HAP-1 (cell line): ENCODE measurements around the gene HIPK2.

Experiments
- DNase-seq, 2 experiments: peaks; one replicate each; pipeline ENCODE4 v3.0.0-alpha.2; 2016 to 2020; ENCODE audit warnings: low spot score in 2 of 2
- H3K27me3 ChIP-seq: fragments of 250-450 bp; sonication (Bioruptor Pico); 2 replicates; pipeline ENCODE4 v1.5.1; 2020; ENCODE audit warnings: low read depth, mild to moderate bottlenecking, moderate library complexity
- H3K36me3 ChIP-seq: fragments of 250-450 bp; sonication (Bioruptor Pico); replicated peaks from 2 replicates; pipeline ENCODE4 v1.5.1; 2020; ENCODE audit warnings: mild to moderate bottlenecking
- H3K4me1 ChIP-seq: fragments of 250-450 bp; sonication (Bioruptor Pico); 2 replicates; pipeline ENCODE4 v1.5.1; 2020; ENCODE audit warnings: mild to moderate bottlenecking
- H3K4me3 ChIP-seq: fragments of 250-450 bp; sonication (Bioruptor Pico); 2 replicates; pipeline ENCODE4 v1.5.1; 2020; ENCODE audit warnings: mild to moderate bottlenecking, moderate library complexity
- H3K9me3 ChIP-seq: fragments of 250-450 bp; sonication (Bioruptor Pico); 2 replicates; pipeline ENCODE4 v1.5.1; 2020; ENCODE audit warnings: mild to moderate bottlenecking, moderate library complexity
- in situ Hi-C: fragments of 300-500 bp; cut with MboI; formaldehyde crosslinking; loops from 3 replicates; pipeline ENCODE4 v1.14.3; 2020; ENCODE audit warnings: low sequenced_read_pairs, inconsistent platforms, mixed read lengths

HIPK2 gene

DNA sequence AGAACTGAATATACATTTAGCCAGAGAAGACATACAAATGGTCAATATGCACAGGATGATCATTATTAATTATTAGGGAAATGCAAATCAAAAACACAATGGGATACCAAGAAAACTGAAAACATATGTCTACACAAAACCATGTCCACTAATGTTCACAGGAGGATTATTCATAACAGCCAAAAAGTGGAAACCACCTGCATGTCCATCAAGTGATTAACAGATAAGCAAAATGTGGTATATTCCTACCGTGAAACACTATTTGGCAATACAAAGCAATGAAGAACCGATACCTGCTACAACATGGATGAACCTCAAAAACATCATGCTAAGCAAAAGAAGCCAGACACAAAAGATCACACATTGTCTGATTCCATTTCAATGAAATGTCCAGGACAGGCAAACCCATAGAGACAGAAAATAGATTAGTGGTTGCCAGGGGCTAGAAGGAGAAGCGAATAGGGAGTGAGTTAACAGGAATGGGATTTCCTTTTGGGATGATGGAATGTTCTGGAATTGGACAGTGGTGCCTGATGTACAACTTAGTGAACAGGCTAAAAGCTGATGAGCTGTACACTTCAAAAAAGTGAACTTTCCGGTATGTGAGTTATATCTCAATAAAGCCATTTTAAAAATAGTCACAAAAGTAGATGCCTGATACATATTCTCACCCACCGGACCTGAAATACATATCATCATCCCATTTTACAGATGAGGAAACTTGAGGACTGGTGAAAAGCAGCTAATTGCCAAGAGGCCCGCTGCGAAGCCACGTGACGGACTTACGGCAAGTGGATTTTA, 33.6 kb downstream of the HIPK2 start:
- no peak for DNase-seq
- no peaks in the 10 kb centered on the region for H3K36me3 ChIP-seq
- no peak overlapping the region for H3K4me3 ChIP-seq
- in situ Hi-C loops, result no loop called here
- no peaks in the 10 kb centered on the region for H3K9me3 ChIP-seq
- no peaks in the 10 kb centered on the region for H3K27me3 ChIP-seq
- peaks cover 15% of the 10 kb centered on the region for H3K4me1 ChIP-seq

DNA sequence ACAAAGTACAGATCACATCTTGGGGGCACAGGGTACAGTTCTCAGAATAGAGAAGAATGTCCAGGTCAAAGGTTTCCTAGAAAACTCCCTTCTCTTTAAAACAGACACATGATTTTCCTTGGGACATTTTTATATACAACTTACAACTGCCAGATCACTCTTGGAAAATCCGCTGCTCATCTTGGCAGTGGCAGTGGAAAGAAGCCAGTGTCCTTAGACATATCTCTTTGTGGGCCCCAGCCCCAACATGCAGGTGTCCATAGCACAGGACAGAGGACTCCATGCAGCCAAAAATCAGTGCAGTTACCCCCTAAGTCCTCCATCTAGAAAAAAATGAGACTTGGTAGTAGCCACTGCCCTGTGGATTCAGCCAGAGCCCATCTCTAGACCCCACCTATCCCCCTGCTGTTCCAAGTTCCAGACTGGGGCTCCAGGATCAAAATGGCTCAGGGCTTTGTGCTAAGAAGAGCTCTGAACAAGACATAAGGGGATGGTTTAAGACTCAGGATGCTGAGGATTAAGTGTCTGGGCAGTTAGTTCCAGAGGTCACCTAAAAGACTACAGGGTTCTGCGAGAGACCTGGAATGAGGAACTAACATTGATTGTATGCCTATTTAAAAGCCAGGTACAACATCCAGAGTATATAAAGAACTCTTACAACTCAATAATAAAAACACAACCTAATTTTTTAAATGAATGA, 34.4 kb downstream of the HIPK2 start:
- Histone ChIP-seq H3K27me3 (no peaks in the 10 kb centered on the region), H3K9me3 (no peaks in the 10 kb centered on the region), H3K36me3 (no peaks in the 10 kb centered on the region), H3K4me3 (no peak overlapping the region), H3K4me1 (peaks cover 15% of the 10 kb centered on the region)
- in situ Hi-C loops, result no loop called here
- DNase-seq, result no peak

DNA sequence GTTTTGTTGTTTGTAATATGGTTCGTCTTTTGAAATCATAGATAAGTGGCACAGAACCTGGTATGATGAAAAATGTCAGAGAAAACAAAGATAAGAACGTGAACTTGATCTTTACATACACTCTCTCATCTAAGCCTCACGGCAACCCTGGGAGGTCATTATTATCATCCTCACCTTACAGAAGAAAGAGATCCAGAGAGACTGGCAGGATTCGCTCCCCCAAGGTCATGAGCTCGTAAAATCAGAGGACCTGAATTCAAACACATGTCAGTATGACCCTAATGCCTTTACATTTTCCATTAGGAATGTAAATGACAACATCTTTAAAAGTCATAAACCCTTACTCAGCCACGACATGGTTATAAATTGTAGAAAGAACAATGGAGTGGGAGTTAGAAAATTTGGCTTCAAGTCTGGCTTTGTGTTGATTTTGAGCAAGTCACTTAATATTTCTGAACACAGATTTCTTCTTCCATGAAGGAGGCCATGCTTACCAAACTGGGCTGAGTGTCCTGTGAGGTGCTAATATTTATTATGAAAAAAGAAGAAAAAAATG, 35.9 kb downstream of the HIPK2 start:
- Histone ChIP-seq H3K4me1 (peaks cover 15% of the 10 kb centered on the region), H3K36me3 (no peaks in the 10 kb centered on the region)

DNA sequence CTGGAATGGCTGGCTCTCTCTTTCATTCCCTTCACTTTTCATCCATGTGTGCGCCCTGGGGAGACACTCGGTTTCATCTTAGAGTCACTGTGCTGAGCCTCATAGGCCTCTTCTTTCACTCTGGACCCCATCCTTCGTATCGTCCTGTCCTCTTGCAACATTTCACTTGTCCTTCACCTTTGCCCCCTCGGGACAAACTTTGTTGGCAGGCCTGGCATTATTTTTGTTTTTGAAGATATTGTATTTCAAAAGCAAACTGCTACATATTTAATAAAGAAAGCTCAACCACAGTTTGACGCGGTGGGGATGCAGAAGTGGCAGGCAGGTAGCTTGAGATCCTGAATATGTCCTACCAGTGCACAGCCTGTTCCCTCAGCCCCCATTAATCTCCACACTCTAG, 36.6 kb downstream of the HIPK2 start:
- Histone ChIP-seq H3K27me3 (no peaks in the 10 kb centered on the region), H3K4me1 (peaks cover 15% of the 10 kb centered on the region), H3K4me3 (no peak overlapping the region), H3K36me3 (no peaks in the 10 kb centered on the region), H3K9me3 (no peaks in the 10 kb centered on the region)
- in situ Hi-C loops, result no loop called here
- no peak for DNase-seq

More for the DNA sequence above, 35.9 kb downstream of the HIPK2 start:
- H3K9me3 ChIP-seq, result no peaks in the 10 kb centered on the region
- in situ Hi-C loops, result no loop called here
- DNase-seq, result peak; percentile 24 to 55
- no peaks in the 10 kb centered on the region for H3K27me3 ChIP-seq
- H3K4me3 ChIP-seq, result no peak overlapping the region

DNA sequence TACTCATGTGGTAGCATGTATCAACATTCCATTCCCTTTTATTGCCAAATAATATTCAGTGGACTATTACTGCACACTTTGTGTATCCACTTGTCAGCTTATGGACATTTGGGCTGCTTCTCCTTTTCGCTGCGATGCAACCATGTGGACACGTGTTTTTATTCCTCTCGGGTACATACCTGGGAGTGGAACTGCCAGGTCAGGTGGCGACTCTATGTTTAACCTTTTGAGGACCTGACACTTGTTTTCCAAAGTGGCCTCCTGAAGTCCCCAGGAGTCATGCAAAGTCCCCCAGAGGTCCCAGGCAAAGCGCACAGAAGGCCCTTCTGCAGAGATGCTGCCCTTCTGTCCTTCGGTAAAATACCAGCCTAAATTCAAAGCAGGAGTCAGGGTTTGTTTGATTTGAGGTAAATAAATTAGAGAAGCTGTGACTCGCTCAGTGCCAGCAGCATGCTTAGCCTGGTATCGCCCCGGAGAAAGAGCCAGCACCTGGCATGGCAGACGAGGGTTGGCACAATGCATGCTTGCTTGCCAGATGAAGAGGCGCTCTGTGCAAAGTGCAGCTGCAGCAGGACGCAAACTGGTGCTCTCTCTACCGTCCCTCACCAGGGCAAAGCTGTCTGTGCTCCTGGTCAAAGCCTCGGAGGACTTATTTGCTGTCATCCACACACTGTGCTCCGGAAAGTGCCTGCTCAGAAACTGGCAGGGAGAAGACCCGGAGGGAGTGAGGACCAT, 37.8 kb downstream of the HIPK2 start:
- in situ Hi-C loops, result no loop called here
- DNase-seq, result no peak

DNA sequence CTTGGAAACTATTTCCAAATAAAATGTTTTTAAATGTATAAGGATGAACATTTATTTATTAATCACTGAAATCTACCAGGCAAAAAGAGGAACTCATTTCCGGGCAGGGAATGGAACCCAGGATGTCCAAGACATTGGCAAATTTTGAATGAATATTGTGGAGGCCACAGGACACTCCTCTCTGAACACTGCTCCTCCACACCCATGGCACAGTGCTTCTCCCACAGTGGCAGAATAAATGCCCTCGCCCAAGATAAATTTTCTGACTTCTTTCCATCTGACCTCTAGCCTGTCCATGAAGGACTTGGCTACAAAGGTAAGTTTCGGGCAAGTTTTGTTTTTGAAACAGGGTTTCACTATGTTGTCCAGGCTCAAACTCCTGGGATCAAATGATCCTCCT, 39.0 kb downstream of the HIPK2 start:
- in situ Hi-C loops, result no loop called here
- Histone ChIP-seq H3K4me3 (no peak overlapping the region), H3K9me3 (no peaks in the 10 kb centered on the region), H3K36me3 (no peaks in the 10 kb centered on the region), H3K27me3 (no peaks in the 10 kb centered on the region), H3K4me1 (peaks cover 15% of the 10 kb centered on the region)
- no peak for DNase-seq

More for the DNA sequence above, 37.8 kb downstream of the HIPK2 start:
- Histone ChIP-seq H3K4me3 (no peak overlapping the region), H3K36me3 (no peaks in the 10 kb centered on the region), H3K27me3 (no peaks in the 10 kb centered on the region), H3K9me3 (no peaks in the 10 kb centered on the region), H3K4me1 (peaks cover 15% of the 10 kb centered on the region)

DNA sequence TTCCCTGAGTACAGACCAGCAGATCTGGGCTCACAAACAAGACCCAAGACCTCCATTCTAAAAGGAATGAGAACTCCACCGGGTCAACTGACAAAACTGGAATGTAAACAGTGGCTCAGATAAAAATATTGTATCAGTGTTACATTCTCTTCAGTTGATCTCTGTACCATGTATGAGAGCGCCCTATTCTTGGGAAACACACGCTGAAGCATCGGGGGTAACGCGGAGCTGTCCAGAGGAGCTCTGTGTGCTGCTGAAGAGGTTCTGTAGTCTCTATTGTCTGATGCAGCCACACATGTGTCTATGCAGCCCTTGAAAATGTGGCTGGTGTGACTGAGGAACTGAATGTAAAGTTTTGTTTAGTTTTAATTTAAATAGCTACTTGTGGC, 39.7 kb downstream of the HIPK2 start:
- in situ Hi-C loops, result no loop called here

DNA sequence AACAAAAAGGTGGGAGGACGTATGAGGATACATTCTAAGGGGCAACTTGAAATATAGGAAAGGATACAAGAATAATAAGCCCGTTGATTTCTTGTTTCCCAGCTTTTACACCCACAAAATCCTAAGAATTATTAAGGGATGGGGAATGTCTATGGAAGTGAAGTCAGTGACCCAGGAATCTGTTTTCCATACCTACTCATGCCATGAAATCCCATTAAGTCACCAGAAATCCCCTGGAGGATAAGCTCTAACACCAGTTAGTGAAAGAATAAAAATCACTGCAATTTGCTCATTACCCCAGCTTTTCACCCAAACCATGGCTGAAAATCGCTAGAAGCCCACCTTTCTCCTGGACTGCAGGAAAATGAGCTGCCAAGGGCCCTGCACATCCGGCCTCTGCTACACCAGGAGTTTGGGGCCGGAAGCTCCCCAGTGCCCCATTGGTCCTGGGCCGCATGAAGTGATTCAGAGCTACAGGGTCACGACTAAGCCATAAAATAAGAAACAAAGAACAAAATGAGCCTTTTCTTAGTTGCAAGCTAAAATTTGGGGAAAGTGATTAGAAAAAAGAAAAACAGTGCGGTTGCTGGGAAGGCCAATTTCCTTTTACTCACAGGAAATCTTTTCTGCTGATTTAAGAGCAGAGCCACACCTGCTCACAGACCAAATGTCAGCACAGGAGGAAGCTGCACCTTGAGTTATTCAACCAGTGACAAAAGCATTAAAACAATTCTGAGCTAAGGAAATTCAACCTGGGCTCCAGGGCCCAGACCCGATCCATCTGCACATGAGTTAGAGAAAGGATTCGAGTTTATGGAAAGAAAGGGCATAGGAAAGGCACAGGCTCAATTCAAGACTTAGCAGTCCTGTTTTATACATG, 40.3 kb downstream of the HIPK2 start:
- Histone ChIP-seq H3K36me3 (no peaks in the 10 kb centered on the region), H3K4me1 (peaks cover 11% of the 10 kb centered on the region), H3K27me3 (no peaks in the 10 kb centered on the region), H3K9me3 (no peaks in the 10 kb centered on the region), H3K4me3 (no peak overlapping the region)
- no peak for DNase-seq
- in situ Hi-C loops, result no loop called here

More for the DNA sequence above, 39.7 kb downstream of the HIPK2 start:
- Histone ChIP-seq H3K4me3 (no peak overlapping the region), H3K4me1 (peaks cover 15% of the 10 kb centered on the region), H3K27me3 (no peaks in the 10 kb centered on the region), H3K9me3 (no peaks in the 10 kb centered on the region), H3K36me3 (no peaks in the 10 kb centered on the region)
- DNase-seq, result no peak

DNA sequence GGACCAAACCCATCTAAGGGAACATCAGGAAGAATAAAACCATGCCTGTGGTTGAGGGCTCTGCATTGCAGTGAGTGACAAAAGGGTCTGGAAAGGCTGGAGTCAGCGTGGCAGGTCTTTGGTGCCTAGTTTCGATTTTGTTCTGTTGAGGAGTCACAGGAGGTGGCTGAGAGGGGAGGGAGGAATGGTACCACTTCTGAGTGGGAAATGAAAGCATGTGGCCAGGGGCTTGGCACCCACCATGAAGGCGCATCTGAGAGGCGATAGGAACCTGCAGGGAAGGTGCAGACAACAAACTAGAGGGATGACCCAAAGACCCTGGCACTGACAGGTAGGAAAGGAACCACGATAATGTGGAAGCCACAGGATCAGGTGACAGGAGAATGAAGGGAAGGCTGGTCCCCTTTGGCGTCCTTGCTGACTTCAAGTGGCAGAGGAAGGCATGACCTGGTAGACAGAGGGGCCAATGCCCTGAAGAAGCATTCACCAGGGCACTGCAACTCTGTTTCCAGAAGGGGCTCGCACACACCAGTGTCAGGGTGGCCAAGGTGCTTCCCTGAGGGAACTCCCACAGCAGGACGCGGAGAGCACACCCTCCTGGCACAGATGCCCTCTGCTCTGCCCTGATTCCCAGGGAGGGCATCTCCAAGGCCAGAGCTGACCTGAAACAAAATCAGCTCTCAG, 41.7 kb downstream of the HIPK2 start:
- Histone ChIP-seq H3K4me3 (no peak overlapping the region), H3K36me3 (no peaks in the 10 kb centered on the region), H3K9me3 (no peaks in the 10 kb centered on the region), H3K4me1 (no peaks in the 10 kb centered on the region), H3K27me3 (no peaks in the 10 kb centered on the region)
- DNase-seq, result no peak
- in situ Hi-C loops, result no loop called here

DNA sequence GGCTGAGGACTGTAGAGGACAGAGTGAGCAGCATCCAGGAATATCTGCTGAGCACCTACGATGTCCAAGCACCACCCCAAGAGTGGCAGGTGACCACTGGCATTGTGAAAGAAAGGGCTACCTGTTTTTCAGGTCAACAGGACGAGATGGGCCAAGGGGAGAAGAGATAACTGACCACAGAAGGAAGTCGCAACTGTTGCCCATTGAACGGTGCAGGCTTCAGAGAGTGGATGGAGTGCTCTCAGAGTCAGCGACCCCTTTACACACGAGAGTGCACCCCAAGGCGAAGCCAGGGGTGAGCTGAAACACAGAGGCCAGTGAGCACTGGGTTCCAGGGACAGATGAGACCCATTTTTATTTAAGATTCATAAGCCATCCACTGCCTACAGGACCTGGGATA, 42.3 kb downstream of the HIPK2 start:
- Histone ChIP-seq H3K36me3 (no peaks in the 10 kb centered on the region), H3K27me3 (no peaks in the 10 kb centered on the region), H3K9me3 (no peaks in the 10 kb centered on the region), H3K4me3 (no peak overlapping the region), H3K4me1 (no peaks in the 10 kb centered on the region)
- in situ Hi-C loops, result no loop called here
- DNase-seq, result no peak

DNA sequence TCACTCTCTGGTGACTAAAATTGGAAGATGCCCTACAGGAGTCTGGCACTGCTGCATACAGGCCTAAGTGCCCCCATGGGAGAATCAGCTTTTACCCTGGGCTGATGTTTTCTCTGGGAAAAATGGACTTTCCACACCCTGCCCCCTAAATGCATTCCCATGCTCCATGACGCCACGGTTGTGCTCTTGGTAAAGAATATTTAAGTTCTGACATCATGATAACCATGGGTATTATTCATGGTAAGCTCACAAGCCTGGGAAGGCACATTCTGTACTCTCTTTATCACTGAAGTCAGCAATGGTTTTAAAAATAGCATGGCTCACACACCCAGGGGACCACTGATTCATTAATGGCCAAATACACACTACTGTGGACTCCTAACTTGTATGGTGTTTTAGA, 43.4 kb downstream of the HIPK2 start:
- H3K4me1 ChIP-seq, result no peaks in the 10 kb centered on the region

DNA sequence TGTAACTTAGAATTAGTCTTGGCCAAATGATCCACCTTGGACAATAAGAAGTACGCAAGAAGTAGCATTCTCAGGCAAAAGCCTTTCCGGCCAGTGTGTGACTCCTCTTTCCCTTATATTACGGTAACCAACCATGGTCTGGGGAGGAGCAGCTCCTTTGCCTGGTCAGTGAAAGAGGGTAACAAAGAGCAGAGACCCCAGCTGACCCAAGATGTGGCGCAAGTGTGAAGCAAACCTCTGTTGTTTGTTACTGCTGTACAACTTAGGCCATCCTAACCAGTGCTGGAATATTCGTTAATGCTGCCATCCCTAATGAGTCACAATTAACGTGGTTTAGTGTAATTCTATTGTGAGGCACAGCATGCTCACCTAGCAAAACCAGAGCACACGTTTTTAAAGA, 44.0 kb downstream of the HIPK2 start:
- no peak for DNase-seq
- Histone ChIP-seq H3K4me1 (no peaks in the 10 kb centered on the region), H3K27me3 (no peaks in the 10 kb centered on the region), H3K36me3 (no peaks in the 10 kb centered on the region), H3K9me3 (no peaks in the 10 kb centered on the region), H3K4me3 (no peak overlapping the region)
- in situ Hi-C loops, result no loop called here

More for the DNA sequence above, 43.4 kb downstream of the HIPK2 start:
- Histone ChIP-seq H3K4me3 (no peak overlapping the region), H3K9me3 (no peaks in the 10 kb centered on the region), H3K27me3 (no peaks in the 10 kb centered on the region), H3K36me3 (no peaks in the 10 kb centered on the region)
- no peak for DNase-seq
- in situ Hi-C loops, result no loop called here
